Activated CD4-positive, alpha-beta T cell treated with anti-CD3 and anti-CD28 coated beads, Interleukin-2, amount 50 U/mL, for 24 hours (primary cell): ENCODE measurements around the gene AGMO.

ENCODE experiments used
- DNase-seq, 2 donors: peaks; one replicate each; pipeline ENCODE4 v3.0.0-alpha.2; 2020; ENCODE audit warnings: low read depth in 1 of 2, low spot score in 1 of 2

Gene AGMO

DNA sequence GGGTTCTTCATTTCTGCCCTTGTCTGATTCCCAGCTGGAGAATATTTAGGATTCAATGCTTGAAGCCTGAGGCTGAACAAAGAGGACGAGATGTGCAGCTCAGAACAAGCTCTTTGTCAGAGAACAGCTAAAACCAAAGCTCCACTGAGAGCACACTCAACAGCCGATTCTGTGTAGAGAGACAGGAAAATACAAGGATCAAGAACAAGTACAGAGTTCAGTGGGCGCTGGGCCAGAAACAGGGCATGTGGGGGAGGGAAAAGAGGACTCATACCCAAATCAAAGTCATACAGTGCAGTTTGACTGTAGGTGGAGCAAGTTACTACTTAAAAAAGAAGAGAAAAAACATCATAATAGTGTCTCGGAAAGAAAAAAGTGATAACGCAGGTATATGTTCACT lies at the start of gene AGMO:
Gene AGMO (minus strand): TSS at position 181 of the 400 bp plus-strand sequence.
- DNase-seq = no peak

DNA sequence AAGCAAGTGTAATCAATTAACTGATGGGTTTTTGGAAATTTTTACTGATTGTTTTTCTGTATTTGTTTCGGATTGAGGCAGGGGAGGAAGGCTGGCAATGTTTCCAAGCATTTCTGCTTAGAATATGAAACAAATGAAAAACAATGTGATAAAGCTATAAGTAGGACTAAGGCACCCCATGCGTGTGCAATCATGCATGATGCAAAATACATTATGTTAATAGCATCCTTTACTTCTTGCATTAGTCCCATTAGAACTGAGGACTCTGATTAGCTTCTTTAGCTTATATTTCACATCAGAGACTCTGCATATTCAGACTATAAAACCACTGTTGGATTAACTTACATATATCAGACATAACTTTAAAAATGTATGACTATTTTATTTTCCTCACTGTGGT lies 48.7 kb upstream of the AGMO start:
- no peak for DNase-seq

DNA sequence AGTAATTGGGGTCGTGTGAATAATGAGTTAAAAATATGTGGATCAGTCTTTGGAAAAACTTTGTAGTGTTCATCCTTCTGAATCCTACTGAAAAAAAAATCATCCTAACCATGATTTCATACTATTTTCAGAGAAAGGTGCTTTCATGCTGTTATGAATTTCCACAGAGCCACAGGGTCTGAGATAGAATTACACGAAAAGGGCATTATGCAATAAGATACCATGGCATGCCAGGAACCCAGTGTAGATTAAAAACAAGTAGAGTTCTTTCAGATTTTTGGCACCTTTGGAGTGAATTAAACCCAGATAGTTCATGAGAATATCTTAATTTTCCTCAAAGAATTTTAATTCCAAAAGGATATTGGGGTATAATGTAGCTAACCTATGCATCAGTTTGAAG lies 47.5 kb upstream of the AGMO start:
- DNase-seq = no peak

DNA sequence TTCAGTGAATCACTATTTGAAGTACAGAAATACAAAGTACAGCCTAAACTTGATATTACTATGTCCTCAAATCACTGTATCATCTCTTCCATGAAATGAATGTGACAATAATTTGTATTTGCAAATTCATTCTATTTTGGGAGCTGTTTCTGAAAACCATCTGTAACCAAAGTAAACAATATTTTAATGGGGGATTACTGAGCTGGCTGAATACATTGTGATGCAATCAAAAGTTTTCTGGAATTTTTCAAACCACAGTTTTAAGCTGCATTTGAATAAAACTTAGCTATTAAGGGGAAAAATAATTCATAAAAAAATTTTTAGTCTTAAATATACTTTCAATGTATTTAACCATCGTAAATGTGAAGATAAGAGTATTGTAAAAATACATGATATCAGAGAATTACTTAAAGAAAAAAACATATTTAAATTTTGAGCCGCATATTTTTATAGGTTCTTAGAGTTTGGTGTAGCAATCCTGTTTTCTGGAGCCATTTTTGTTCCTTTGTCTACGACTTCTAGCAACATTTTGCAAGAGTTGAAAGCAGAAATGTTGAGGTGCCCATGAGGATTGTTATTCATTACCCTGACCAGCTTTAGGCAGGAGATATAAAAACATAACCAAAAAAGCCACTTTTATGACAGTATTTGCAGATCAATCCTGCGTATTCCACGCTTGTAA lies 45.9 kb upstream of the AGMO start:
- no peak for DNase-seq

DNA sequence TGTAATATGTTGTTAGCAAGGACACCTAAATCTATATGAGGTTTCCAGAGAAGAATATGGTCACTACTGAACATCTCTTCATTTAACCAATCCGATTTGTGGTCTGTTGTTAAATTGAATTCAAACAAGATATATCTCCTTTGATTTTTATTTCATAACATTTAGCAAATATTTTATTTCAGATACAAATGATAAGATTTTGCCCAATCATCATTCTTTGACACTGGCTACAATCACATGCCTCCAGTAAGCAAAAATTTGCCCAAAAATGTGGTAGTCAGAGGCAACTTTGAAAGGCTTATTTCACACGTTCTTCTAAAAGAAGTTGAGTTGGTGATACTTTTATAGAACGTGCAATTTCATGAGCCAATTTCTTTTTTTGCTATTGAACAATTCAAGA lies 44.7 kb upstream of the AGMO start:
- DNase-seq = no peak

DNA sequence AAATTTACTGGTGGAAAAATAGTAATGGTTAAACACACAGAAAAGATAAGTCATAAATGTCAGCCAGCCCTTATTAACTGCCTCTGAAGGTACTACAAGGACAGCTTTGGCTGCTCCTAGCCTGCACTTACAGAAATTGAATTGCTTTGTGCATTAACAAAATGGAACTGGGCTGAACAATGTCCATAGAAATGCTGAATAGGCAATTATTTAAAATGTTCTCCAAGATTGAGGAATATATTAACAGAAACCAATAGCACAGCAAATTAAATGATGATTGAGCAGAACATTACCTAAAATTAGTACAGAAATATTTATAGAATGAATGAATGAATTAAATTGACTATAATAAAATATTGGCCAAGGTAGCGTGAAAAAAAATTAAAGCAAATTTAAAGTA lies 42.4 kb upstream of the AGMO start:
- no peak for DNase-seq

DNA sequence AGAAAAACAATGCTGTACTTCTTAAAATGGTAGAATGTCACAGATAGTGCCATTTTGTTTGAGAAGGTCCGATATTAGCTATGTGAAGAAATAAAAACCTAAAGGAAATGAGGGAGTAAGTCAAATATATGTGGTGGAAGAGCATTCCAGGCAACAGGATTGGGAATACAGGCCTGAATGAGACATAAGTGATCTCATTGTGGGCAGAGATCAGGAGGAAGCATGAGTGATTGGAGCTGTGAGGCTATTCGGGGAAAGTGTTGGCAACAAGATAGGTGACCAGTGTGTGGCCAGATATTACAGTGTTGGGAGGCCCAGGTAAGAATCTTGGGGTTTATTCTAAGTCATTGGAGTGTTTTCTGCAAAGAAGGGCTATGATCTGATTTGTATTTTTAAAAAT lies 41.3 kb upstream of the AGMO start:
- no peak for DNase-seq

DNA sequence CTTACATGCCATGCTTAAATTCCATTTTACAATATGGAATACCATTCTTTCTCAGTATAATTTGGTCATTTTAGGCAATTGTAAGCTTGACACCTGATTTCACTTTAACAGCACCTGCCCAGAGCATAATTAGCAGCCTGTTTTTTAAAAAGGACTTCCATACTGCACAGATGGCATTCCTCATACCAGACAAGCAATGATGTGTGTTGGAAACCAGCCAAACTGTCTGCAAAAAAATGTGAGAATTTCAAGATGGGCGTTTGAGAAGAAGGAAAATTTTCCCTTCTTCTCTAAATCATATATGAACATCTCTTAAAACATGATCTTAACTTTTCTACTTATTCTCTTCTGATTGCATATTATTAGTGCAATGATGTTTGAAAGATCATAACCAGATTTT lies 40.4 kb upstream of the AGMO start:
- DNase-seq = no peak

DNA sequence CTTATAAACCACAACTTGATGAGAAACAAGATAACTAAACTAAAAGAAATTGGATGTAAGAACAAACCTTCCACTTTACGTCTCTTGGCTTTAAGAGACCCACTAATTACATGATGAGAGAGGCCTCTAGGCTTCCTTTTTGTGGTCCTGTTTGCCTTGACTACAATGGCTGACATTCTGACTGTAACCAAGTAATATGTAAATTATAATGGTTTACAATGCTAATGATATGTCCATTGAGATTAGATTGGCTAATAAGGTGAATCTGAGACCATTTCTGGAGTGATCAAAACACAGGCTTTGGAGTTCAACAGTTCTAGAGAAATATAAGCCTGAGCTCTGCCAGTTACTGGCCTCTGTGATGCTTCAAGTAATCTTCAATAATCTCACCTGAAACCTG lies 39.4 kb upstream of the AGMO start:
- no peak for DNase-seq

DNA sequence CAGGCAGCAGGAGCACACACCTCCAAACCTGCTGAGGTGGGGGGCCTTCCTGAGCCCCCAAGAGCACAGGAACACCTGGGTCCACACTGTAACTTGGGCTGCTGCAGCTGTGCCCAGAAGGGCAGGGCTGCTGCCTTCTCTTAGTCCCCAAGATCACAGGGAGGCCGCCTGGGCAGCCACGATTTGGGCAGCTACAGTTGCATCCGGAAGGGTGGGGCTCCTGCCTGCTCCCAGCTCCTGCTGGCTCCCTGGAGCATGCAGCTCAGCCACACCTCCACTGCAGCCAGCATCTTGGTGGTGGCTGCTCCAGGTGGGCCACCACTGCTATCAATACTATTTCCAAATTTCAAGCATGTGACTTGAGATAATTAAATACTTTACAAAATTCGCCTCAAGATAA lies 38.5 kb upstream of the AGMO start:
- no peak for DNase-seq

DNA sequence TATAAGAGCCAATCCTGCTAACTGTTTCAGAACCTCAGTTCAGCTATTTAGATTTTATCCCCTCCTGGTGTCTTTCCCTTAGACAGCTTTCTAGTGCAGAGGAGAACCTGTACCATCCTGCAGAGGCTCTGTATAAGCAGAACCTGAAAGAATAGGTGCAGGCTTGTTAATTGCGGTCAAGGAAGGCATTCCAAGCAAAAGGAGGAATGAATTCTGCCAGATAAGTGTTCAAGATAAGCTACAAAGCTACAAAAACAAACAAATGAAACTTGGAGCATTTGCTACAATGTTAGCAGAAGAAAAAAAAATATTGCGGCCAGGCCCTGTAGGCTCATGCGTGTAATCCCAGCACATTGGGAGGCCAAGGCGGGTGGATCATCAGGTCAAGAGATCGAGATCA lies 32.6 kb upstream of the AGMO start:
- no peak for DNase-seq

DNA sequence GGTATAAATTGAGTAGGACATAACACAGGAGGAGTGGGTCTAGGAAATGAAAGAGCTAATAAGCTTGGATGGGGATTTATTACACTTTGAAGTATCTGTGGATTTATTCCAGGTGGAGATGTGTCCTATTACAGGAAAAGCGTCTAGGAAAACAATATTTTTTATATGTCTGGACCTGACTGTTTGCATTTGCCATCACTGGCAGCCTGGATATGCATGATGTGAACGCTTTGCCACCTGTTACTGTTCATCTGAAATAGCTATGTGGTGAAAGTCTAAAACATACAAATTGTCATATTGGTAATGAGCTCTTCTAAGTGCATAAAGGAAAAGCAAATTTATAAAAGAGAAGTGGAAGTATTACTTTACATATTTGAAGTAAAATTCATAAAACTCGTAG lies 31.6 kb upstream of the AGMO start:
- no peak for DNase-seq

DNA sequence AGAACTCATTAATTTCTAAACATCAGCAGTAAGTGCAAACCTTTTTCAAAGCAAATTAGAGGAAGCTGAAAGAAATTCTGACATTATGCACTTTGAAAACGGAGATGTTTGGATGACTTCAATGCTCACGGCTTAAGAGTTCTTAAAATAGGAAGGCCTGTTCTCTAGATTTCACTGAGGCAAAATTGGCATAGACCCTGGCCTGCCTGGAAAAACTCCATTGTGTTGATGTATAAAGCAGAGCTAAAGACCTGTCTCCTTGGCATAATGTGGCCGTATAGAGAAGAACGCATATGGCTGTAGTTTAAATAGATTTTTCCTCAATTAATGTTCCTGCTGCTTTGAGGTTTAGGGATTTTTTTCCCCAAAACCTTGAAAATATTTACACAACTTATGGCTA lies 24.5 kb upstream of the AGMO start:
- DNase-seq = no peak

DNA sequence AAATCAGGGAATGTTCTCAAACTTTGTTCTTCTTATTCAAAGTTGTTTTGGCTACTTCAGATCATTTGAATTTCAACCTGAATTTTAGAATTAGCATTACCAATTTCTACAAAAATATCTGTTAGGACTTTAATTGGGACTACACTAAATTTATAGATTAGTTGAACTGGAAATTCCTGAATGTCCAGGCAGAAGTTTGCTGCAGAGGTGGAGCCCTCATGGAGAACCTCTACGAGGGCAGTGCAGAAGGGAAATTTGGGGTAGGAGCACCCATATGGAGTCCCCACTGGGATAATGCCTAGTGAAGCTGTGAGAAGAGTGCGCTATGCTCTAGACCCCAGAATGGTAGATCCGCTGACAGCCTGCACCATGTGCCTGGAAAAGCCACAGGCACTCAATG lies 22.8 kb upstream of the AGMO start:
- no peak for DNase-seq

DNA sequence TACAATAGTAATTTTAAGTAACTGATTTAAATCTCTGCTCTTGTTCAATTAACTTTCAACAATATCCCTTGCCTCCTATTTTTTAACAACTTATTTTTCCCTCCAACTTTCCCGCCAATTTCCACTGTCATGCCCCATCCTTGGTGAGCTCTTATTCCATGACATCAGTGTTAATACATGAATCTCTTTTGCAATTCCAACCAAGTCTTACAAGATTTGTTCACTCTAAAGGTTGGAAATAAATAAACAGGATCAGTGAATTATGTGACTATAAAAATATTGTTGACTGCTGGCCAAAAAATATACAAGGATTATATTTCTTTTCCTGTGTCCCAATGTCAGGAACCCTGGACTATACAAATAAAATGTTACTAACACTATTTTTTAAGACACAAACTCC lies 21.0 kb upstream of the AGMO start:
- no peak for DNase-seq

DNA sequence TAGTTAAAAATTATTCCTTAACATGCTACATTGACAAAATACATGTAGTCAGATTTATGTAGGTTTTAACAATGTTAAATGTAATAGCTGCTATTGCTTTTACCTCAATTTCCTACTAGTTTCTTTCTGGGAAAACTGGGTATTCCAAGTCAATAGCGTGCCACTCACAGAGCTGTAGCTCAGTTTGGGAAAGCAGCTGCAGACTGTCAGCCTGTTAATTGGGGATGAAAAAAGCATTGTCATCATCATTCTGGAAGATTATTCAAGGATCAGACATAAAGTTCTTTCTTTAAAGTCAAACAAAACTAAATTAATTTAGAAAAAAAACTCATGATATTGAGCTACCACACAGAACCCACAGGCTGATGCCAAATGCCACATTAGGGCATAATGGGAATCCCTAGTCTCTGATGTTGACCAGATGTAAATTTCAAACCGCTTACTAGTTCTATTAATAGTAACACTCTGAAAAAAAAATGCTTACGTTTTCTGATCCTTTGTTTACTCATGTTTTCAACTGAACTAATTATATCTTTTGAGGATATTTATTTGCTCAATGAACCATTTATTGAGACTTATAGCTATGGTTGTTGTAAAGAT lies 19.6 kb upstream of the AGMO start:
- DNase-seq = no peak

DNA sequence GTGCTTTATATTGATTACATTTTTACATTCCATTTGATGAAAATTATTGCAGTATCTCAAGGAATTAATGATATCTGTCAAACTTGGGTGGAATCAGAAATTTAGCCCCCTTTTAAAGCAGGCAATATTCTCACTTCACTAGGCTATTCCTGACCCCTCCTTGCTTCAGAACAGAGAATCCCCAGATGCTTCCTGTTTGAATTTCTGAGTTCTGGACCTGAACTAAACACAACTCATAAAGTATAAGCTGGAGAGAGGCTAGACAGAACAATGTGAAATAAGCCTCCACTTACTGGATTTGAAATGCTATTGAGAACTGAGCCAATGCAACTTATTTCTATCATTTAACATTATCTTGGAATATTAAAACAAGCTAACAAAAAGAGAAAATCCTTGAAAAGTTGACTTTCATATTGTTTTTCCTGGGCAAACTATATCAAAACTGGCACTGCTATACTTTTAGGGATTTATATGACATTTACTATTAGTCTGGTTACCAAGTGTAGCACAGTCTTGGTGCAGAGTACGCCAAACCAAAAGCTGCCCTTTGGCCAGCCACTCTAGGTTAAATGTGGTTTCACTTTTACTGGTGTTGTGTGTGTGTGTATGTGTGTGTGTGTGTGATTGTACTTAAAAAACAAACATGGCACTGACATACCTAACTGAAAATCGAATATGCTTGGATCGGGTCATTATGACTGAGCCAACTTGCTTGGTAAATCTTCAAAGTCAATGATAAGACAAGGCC lies 19.0 kb upstream of the AGMO start:
- DNase-seq = no peak

DNA sequence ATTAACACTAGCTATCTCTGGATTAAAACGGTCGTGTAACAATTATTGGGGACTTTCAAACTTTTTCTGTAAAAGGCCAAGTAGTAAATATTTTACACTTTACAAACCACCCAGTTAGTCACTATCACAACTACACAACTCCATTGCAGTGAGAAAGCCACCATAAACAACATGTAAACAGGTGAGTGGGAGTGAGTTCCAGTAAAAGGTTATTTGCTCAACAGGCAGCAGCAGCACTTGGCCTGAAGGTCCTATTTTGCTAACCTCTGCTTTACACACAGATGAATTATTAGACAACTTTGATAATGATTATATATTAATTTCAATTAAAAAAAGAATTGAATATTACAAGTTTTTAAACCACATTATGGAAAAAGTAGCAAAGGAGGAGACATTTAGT lies 15.8 kb upstream of the AGMO start:
- no peak for DNase-seq

DNA sequence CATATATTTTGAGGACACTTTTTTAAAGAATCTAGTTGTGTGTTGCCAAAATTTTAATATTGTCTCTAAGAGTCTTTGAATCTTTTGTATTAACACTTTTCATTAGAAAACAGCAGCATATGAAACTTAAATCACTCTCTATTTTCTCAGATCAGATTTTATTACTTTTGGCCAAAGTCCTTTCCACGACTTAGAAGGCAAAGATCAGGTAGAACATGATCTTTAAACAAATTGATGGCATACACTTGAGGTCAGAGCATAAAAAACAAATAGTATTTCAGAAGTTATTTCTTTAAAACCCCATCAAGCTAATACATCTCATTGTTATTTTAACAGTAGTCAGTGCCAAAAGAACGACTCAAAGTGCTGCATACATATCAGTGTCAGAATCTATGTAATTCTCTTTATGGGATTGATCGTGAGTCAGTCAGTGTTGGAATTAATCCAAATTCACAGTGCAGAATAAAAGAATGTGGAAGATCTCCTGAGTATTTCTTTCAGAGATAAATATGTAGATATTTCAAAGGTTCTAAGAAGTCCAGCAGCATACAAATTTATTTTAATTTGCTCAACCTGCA lies 9.6 kb upstream of the AGMO start:
- DNase-seq = no peak

DNA sequence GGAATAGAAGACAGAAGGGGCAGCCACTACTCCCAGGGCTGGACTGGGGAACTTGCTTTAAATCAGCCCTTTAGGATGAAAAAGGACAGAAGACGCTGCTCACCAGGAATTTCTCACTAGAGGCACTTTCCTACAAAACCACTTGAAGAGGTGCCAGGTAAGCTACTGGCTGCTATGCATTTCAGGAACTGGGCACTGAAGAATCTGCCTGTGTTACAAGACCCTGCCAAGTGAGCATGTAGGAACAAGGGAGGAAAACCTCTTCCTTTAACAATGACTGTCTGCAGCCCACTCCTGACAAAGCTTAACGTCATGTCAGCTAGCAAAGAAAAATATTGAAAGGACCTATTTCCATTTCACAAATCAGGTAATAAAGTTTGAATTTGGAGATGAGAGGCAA lies 5.8 kb upstream of the AGMO start:
- DNase-seq = no peak

DNA sequence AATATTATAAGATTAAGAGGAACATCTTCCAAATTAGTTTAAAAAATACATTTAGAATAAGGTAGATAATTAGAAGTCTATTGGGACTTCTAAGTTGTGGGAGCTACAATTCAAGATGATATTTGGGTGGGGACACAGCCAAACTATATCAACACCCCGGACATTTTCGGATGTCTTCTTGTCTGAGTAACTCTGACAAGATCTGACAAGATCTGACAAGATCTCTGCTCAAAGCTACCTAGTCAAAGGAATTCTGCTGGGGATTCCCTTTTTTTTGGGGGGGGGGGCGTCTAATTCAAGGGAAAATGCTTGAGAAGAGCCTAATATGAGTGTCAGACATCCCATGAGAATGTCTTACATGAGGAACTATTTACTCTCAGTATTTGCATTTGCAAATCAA lies 5.2 kb upstream of the AGMO start:
- DNase-seq = no peak

DNA sequence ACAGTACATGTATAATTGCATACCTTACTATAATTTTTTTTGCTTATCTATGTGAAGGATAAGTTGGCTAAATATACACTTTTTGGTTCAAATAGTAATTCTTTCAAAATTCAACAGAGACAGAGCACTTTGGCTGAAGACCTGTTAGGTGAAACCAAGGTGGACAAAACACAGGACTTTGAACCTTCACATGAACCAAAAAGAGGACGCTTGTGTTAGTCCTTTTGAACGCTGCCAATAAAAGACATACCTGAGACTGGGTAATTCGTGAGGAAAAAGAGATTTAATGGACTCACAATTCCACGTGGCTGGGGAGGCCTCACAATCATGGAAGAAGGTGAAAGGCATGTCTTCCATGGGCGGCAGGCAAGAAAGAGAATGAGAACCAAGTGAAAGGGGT lies 4.7 kb upstream of the AGMO start:
- no peak for DNase-seq
